Neural crest cell (in vitro differentiated cells): ENCODE measurements around the gene PRG2. TPM values are rescaled to one million over a fixed set of nuclear protein-coding genes. Genes with fewer than 3 reads are reported as not detected.

Experiments used
- DNase-seq: peaks from one replicate; pipeline ENCODE4 v3.0.0; 2021; ENCODE audit warnings: low read depth, mixed read lengths, low spot score
- H3K27ac Mint-ChIP-seq: one replicate; pipeline ENCODE4 v1.8.0; 2021; ENCODE audit warnings: mild to moderate bottlenecking, mixed read lengths; ENCODE audit not compliant: unreplicated experiment
- H3K27me3 Mint-ChIP-seq: 2 replicates; pipeline ENCODE4 v1.8.0; 2021; ENCODE audit warnings: low read depth, mild to moderate bottlenecking, mixed read lengths
- H3K36me3 Mint-ChIP-seq: 2 replicates; pipeline ENCODE4 v1.8.0; 2021; ENCODE audit warnings: low read depth, mild to moderate bottlenecking, mixed read lengths
- H3K4me1 Mint-ChIP-seq: 2 replicates; pipeline ENCODE4 v1.8.0; 2021; ENCODE audit warnings: mixed read lengths
- H3K4me3 Mint-ChIP-seq: one replicate; pipeline ENCODE4 v1.8.0; 2021; ENCODE audit warnings: mild to moderate bottlenecking, mixed read lengths
- H3K9me3 Mint-ChIP-seq: 2 replicates; pipeline ENCODE4 v1.8.0; 2021; ENCODE audit warnings: mixed read lengths
- total RNA-seq: library from RNA; stranded (reverse); gene quantifications from 2 replicates; pipeline ENCODE4 v1.2.1, GENCODE V29; 2021
- TF ChIP-seq, protein P1 (sequence below): fragments of 200-600 bp; sonication (generic); conservative IDR thresholded peaks from 2 replicates; pipeline ENCODE4 v1.5.0; 2021; ENCODE audit warnings: antibody characterized with exemption, mild to moderate bottlenecking

Gene PRG2
- total RNA-seq, 1 donor from 2014 or later: not detected

DNA sequence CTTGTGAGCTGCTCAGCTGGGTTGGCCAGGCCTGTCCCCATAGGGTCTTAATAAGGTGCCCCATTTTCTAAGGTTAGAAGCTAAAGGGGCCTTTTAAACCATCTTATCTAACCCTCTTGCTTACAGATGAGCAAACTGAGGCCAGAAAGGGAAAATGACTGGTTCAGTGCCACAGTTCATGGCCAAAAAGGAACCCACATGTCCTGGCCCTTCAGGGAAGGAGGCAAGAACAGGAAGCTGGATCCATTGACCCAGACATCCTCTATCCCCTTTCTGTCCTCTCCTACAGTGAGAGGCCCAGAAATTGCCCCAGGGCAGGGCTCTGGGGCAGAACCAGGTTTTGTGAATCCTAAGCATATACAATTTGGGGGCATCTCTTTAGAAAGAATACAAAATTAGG is 19.5 kb downstream of the PRG2 start:
- Mint-ChIP-seq H3K27me3 (no peaks in the 10 kb centered on the region), H3K9me3 (peaks cover 4% of the 10 kb centered on the region), H3K4me3 (no peak overlapping the region), H3K27ac (no peak overlapping the region), H3K4me1 (no peaks in the 10 kb centered on the region), H3K36me3 (no peaks in the 10 kb centered on the region)
- TF ChIP-seq, protein P1, sequence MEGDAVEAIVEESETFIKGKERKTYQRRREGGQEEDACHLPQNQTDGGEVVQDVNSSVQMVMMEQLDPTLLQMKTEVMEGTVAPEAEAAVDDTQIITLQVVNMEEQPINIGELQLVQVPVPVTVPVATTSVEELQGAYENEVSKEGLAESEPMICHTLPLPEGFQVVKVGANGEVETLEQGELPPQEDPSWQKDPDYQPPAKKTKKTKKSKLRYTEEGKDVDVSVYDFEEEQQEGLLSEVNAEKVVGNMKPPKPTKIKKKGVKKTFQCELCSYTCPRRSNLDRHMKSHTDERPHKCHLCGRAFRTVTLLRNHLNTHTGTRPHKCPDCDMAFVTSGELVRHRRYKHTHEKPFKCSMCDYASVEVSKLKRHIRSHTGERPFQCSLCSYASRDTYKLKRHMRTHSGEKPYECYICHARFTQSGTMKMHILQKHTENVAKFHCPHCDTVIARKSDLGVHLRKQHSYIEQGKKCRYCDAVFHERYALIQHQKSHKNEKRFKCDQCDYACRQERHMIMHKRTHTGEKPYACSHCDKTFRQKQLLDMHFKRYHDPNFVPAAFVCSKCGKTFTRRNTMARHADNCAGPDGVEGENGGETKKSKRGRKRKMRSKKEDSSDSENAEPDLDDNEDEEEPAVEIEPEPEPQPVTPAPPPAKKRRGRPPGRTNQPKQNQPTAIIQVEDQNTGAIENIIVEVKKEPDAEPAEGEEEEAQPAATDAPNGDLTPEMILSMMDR: no peak
- no peak for DNase-seq

DNA sequence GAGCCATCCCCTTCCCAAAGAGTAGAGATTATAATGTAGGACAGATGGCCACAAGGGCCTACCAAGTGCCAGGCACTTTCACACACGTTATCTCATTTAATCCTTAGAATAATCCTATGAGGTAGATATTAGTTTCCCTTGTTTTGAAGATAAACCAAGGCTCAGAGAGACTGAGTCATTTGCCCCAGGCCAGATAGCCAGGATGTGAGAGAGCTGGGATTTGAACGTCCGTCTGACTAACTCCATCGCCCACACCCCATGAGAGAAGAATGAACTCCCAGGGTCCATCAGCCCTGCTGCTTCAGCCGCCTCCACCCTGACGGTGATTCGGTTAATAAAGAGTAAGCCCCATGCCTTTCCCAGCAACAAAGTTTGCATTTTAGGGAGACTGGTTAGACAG is 20.2 kb downstream of the PRG2 start:
- H3K36me3 Mint-ChIP-seq: no peaks in the 10 kb centered on the region
- TF ChIP-seq, protein P1: no peak
- H3K4me1 Mint-ChIP-seq: no peaks in the 10 kb centered on the region
- H3K27me3 Mint-ChIP-seq: no peaks in the 10 kb centered on the region
- no peak overlapping the region for H3K4me3 Mint-ChIP-seq
- DNase-seq: no peak
- peaks cover 4% of the 10 kb centered on the region for H3K9me3 Mint-ChIP-seq
- no peak overlapping the region for H3K27ac Mint-ChIP-seq

DNA sequence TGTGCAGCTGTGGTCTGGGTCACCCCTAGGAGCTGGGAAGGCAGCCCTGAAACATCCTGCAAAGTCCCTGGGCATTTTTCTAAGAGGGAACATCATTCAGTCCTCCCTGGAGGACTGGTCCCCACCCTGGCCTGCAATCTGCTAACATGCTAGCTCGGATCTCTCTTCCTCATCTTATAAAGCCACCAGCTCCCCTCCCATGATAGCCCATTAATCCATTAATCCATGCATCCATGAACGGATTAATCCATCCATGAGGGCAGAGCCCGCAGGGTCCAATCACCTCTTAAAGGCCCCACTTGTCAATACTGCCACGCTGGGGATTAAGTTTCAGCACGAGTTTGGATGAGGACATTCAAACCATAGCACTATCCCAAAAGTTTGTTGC is 21.6 kb downstream of the PRG2 start:
- H3K27me3 Mint-ChIP-seq: no peaks in the 10 kb centered on the region
- peaks cover 3% of the 10 kb centered on the region for H3K9me3 Mint-ChIP-seq
- H3K4me1 Mint-ChIP-seq: no peaks in the 10 kb centered on the region
- H3K36me3 Mint-ChIP-seq: no peaks in the 10 kb centered on the region
- no peak for DNase-seq
- H3K4me3 Mint-ChIP-seq: no peak overlapping the region
- H3K27ac Mint-ChIP-seq: no peak overlapping the region
- TF ChIP-seq, protein P1: no peak

DNA sequence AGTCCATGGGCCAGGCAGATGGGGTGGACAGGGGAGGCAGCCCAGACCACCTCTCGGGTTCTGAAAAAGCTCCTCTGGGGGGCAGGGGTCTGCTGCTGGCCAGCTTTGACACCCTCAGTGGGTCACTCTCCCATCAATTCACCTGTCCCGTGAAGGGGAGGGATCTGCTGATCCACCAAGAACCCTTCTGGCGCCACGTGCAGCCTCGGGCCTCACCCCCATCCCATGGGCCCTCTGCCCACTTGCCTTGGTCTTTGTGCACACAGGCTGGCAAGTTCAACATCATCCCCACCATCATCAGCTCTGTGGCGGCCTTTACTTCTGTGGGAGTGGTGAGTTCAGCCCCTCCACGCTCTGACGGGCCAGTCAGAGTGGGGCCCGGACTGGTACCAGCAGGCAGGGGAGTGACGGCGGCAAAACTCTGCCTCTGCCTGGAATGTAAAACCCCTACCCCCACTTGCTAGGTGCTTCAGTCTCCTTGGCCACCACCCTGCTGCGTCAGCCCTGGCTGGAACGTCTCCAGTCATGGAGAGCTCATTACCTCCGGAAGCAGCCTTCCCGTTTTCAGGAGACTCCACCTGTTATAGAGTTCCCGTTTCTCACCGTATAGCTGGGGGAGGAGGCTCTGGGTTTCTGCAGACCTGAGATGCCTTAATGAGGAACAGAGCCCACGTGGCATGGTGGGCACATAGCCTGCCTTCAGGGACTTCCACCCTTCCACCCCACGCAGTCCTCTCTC is 22.2 kb downstream of the PRG2 start:
- Mint-ChIP-seq H3K4me3 (no peak overlapping the region), H3K27ac (peak overlapping the region; percentile 6), H3K9me3 (no peaks in the 10 kb centered on the region), H3K27me3 (no peaks in the 10 kb centered on the region), H3K4me1 (no peaks in the 10 kb centered on the region), H3K36me3 (no peaks in the 10 kb centered on the region)
- TF ChIP-seq, protein P1: no peak
- no peak for DNase-seq

DNA sequence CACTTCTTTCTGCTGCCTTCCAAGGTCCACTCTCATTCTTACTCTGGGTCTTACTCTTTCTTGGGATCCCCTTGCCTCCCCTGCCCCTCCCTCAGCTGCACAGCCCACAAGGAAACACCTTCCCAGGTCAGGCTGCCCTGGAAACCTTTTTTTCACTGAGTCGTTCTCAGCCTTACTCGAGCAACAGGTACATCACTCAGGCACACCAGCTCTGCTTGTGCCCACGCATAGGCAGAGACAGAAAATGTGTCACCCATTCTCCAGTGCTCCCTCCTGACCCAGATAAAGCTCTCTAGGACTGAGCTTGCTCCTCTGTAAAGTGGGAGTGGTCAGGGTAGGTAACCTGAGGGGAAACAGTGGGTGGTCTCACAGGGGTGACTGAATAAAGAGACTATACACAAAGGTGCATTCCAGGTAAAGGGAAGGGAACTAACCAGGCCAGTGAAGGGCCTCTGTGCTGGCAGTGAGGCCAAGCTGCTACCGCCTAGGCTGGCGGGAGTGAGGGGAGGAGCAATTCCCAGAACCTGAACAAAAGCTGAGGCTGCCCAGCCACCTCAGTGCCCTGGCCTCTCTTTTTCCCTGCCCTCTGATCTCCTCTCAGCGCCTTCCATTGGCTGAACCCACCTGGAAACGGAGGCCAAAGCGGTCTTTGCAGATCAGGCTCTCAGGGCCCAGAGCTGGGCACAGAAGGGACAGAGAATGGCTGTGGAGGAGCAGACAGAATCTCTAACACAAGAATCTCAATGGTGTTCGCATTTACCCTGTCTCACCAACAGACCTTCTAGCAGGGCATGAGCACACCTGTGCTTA is 25.4 kb downstream of the PRG2 start:
- Mint-ChIP-seq H3K27me3 (no peaks in the 10 kb centered on the region), H3K27ac (no peak overlapping the region), H3K36me3 (no peaks in the 10 kb centered on the region), H3K4me1 (no peaks in the 10 kb centered on the region), H3K9me3 (no peaks in the 10 kb centered on the region), H3K4me3 (no peak overlapping the region)
- TF ChIP-seq, protein P1: no peak
- DNase-seq: no peak
